ENCODE measurements around the gene DEXI. TPM values are rescaled to one million over a fixed set of nuclear protein-coding genes. Genes with fewer than 3 reads are reported as not detected.
"Not testable (repeated sequence)": the region's sequence is repeated elsewhere in the genome, so short reads cannot be mapped to it uniquely, and the experiment has no call there.

The DEXI gene
- total and polyA plus RNA-seq, 9 of the 15 experiments (the other 6 are each of a cell fraction or from before 2014, with no cell fraction given) = 2.9 to 40.1 (median 22.0) TPM

- POLR2A ChIA-PET = interaction anchor here (0.6 kb wide), 1 partner anchor 372 kb away, joined by 3 read pairs; no protein-coding TSS in a partner anchor
- H3K9me1 ChIP-seq (ENCODE audit: control insufficient read depth, insufficient read depth, low read length) = no peaks in the 10 kb centered on the region
- FAIRE-seq = no peak
- H3K27ac ChIP-seq (ENCODE audit: extremely low read depth, low read depth, low read length) = no peak overlapping the region
- CTCF ChIA-PET (ENCODE audit: low intra/inter-chr PET ratio) = no interaction called here
- intact Hi-C loops (cut with micrococcal nuclease) = no loop called here
- H4K20me1 ChIP-seq (replicated peaks; ENCODE audit: control insufficient read depth, insufficient read depth, low read length) = peaks cover 21% of the 10 kb centered on the region; the same call in 1 of the 2 replicates
- H3K9me3 ChIP-seq (replicated peaks; ENCODE audit: control insufficient read depth, insufficient read depth, low read depth, low read length) = no peaks in the 10 kb centered on the region
- no TSS peak for BruUV-seq (replicated peaks)
- DNase-seq (ENCODE audit: extremely low read depth in 1 of 4, low spot score in 3 of 4) = no peak
- no peaks in the 10 kb centered on the region for H3K27me3 ChIP-seq (ENCODE audit: control insufficient read depth in 2 of 2, insufficient read depth in 2 of 2, low read length in 2 of 2)
- no peak overlapping the region for H3K4me2 ChIP-seq (ENCODE audit: insufficient read depth, low read length)
- in situ Hi-C loops (cut with MboI) = loop anchor here (10.0 kb wide), 1 partner anchor 675 kb away; no protein-coding TSS in a partner anchor
- peaks cover 45% of the 10 kb centered on the region for H3K36me3 ChIP-seq (ENCODE audit: control insufficient read depth, insufficient read depth, low read length)
- no peak overlapping the region for H2AFZ ChIP-seq (ENCODE audit: low read depth, low read length)
- TF ChIP-seq ZFP91 (CRISPR knock-in tag; IDR thresholded peaks at IDR 0.05) (no peak), ZFP36 (IDR thresholded peaks at IDR 0.05; ENCODE audit: low read depth, low read length, partially characterized antibody) (peak; percentile 68), POLR3G (IDR thresholded peaks at IDR 0.05; ENCODE audit: extremely low read depth, insufficient read length, insufficient replicate concordance) (no peak), RBM25 (IDR thresholded peaks at IDR 0.05; ENCODE audit: low read depth, low read length, severe bottlenecking) (peak; percentile 56), MCM3 (IDR thresholded peaks at IDR 0.05) (no peak), FOXK1 (CRISPR knock-in tag; IDR thresholded peaks at IDR 0.05; ENCODE audit: borderline replicate concordance) (no peak)
- TF ChIP-seq, protein P1, sequence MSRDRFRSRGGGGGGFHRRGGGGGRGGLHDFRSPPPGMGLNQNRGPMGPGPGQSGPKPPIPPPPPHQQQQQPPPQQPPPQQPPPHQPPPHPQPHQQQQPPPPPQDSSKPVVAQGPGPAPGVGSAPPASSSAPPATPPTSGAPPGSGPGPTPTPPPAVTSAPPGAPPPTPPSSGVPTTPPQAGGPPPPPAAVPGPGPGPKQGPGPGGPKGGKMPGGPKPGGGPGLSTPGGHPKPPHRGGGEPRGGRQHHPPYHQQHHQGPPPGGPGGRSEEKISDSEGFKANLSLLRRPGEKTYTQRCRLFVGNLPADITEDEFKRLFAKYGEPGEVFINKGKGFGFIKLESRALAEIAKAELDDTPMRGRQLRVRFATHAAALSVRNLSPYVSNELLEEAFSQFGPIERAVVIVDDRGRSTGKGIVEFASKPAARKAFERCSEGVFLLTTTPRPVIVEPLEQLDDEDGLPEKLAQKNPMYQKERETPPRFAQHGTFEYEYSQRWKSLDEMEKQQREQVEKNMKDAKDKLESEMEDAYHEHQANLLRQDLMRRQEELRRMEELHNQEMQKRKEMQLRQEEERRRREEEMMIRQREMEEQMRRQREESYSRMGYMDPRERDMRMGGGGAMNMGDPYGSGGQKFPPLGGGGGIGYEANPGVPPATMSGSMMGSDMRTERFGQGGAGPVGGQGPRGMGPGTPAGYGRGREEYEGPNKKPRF (IDR thresholded peaks at IDR 0.05; ENCODE audit: low read depth, low read length) = no peak
- peaks cover 7% of the 10 kb centered on the region; the same call in 1 of the 3 replicates for H3K79me2 ChIP-seq (ENCODE audit: control insufficient read depth, insufficient read depth, low read length)
- no peak for ATAC-seq
- 82% methylated on average over 15 of the region's 15 CpGs for WGBS (ENCODE audit: insufficient coverage, low coverage, missing lambda C conversion rate)
- H3K4me1 ChIP-seq (replicated peaks in 1 of 2; ENCODE audit: control insufficient read depth in 2 of 2, insufficient read depth in 2 of 2, low read length in 2 of 2) = no peaks in the 10 kb centered on the region
- no peak overlapping the region for H3K4me3 ChIP-seq
- H3K9ac ChIP-seq (ENCODE audit: insufficient read depth in 1 of 2, low read depth in 2 of 2, low read length in 2 of 2) = peak overlapping the region in 1 of 2 experiments; percentile 50; a peak in 1 of 4 replicates
Observed at GRCh38 chr16:10929853-10930754, 12.2 kb downstream of the DEXI start.

GRCh38 chr16:10929097-10929496 lies 13.2 kb downstream of the DEXI start:
- H3K9me1 ChIP-seq (ENCODE audit: control insufficient read depth, insufficient read depth, low read length); in situ Hi-C loops (cut with MboI); intact Hi-C loops (cut with micrococcal nuclease); H3K79me2 ChIP-seq (ENCODE audit: control insufficient read depth, insufficient read depth, low read length); ATAC-seq; H2AFZ ChIP-seq (ENCODE audit: low read depth, low read length); FAIRE-seq; H3K9me3 ChIP-seq (replicated peaks; ENCODE audit: control insufficient read depth, insufficient read depth, low read depth, low read length); H3K9ac ChIP-seq (ENCODE audit: insufficient read depth in 1 of 2, low read depth in 2 of 2, low read length in 2 of 2); H3K4me1 ChIP-seq (replicated peaks in 1 of 2; ENCODE audit: control insufficient read depth in 2 of 2, insufficient read depth in 2 of 2, low read length in 2 of 2); H3K27me3 ChIP-seq (ENCODE audit: control insufficient read depth in 2 of 2, insufficient read depth in 2 of 2, low read length in 2 of 2); H3K4me2 ChIP-seq (ENCODE audit: insufficient read depth, low read length); CTCF ChIA-PET (ENCODE audit: low intra/inter-chr PET ratio); H3K4me3 ChIP-seq; DNase-seq (ENCODE audit: extremely low read depth in 1 of 4, low spot score in 3 of 4); BruUV-seq (replicated peaks); H3K27ac ChIP-seq (ENCODE audit: extremely low read depth, low read depth, low read length): not testable (repeated sequence)
- WGBS (ENCODE audit: insufficient coverage, low coverage, missing lambda C conversion rate) = 88% methylated on average over 12 of the region's 12 CpGs
- POLR2A ChIA-PET = interaction anchor here (1.6 kb wide), 1 partner anchor 8 kb away, joined by 6 read pairs; no protein-coding TSS in a partner anchor
- H3K36me3 ChIP-seq (ENCODE audit: control insufficient read depth, insufficient read depth, low read length) = peaks cover 44% of the 10 kb centered on the region
- peaks cover 14% of the 10 kb centered on the region; the same call in 1 of the 2 replicates for H4K20me1 ChIP-seq (replicated peaks; ENCODE audit: control insufficient read depth, insufficient read depth, low read length)

All from K562 (cell line).